GM21515 (cell line): Measurements from ENCODE around the gene MLPH.
A peak's percentile ranks its signal among the peaks of the same experiment; 100 is the strongest.

Experiments
- ATAC-seq: cut with Tn5 transposase; IDR thresholded peaks from one replicate; pipeline ENCODE4 v1.9.1; 2021; ENCODE audit not compliant: unreplicated experiment

MLPH gene

GRCh38 chr2:237565974-237566373 is 78.9 kb downstream of the MLPH start:
- ATAC-seq, result no peak

GRCh38 chr2:237566401-237567235 is 79.6 kb downstream of the MLPH start, which contains the start of gene PRLH:
TSS of gene PRLH (plus strand) at chr2:237566574. CDS start at chr2:237566574, 0 bp downstream.
- no peak for ATAC-seq

GRCh38 chr2:237567276-237568029 is 80.4 kb downstream of the MLPH start:
- no peak for ATAC-seq

GRCh38 chr2:237568121-237568660 is 81.1 kb downstream of the MLPH start:
- ATAC-seq, result no peak

DNA sequence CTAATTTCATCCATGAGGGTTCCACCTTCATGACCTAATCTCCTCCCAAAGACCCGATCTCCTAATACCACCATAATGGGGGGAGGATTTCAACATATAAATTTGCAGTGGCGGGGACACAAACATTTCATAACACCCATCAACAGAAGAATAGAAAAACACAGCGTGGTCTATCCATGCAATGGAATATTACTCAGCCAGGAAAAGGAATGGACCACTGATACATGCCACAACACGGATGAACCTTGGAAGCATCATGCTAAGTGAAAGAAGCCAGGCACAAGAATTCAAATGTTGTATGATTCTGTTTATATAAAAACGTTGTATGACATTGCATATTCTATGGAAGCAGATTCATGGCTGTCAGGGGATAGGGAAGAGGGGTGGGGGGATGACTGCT is 82.0 kb downstream of the MLPH start:
- ATAC-seq, result no peak

DNA sequence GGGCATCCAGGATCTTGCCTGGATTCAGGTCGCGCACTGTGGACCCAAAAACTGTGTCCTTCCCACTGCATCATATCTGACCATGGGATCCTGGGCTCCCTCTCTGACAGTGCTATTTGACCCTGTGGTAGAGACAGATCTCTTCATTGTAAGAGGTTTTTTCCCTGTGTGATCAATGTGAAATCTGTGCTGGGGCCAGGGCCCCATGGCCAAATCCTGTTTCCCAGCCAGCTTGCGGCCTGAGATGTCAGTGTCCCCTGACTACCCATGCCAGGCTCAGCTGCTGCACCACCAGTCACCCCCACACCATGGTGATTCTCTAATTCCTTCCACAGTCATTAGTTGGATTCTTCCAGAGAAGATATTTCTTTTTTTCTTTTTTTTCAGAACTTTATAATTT is 82.8 kb downstream of the MLPH start:
- ATAC-seq, result no peak

- ATAC-seq, result no peak
Measured at GRCh38 chr2:237570776-237571335, 83.8 kb downstream of the MLPH start.

- no peak for ATAC-seq
Measured at GRCh38 chr2:237571551-237571950, 84.5 kb downstream of the MLPH start.

- ATAC-seq, result peak; percentile 85
Measured at GRCh38 chr2:237572021-237572741, 85.1 kb downstream of the MLPH start.

GRCh38 chr2:237572742-237573101 is 85.7 kb downstream of the MLPH start:
- no peak for ATAC-seq

DNA sequence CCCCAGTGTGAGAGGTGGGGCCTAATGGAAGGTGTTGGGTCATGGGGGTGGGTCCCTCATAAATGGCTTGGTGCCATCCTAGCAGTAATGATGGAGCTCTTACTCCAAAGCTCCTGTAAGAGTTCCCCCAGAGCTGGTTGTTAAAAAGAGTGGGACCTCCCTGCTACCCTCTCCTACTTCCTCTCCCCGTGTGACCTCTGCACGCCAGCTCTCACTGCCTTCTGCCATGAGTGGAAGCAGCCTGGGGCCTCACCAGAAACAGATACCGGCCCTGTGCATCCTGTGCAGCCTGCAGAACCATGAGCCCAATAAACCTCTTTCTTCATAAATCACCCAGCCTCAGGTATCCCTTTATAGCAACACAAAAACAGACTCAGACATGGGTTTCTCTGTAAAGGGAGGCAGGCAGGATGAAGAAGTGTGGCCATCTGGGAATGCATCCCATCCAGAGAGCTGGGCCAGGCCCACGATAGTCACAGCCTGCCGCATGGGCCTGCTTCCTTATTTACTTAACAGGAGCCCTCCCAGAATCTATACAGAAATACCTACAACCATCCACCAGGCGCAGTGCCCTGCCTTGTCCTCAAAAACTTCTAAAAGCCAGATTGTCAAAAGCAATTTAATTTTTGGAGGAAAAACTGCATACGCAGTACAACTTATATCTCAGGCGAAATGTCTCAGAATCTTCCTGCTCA is 86.8 kb downstream of the MLPH start:
- no peak for ATAC-seq

- ATAC-seq, result no peak
Measured at GRCh38 chr2:237574467-237574866, 87.4 kb downstream of the MLPH start.

DNA sequence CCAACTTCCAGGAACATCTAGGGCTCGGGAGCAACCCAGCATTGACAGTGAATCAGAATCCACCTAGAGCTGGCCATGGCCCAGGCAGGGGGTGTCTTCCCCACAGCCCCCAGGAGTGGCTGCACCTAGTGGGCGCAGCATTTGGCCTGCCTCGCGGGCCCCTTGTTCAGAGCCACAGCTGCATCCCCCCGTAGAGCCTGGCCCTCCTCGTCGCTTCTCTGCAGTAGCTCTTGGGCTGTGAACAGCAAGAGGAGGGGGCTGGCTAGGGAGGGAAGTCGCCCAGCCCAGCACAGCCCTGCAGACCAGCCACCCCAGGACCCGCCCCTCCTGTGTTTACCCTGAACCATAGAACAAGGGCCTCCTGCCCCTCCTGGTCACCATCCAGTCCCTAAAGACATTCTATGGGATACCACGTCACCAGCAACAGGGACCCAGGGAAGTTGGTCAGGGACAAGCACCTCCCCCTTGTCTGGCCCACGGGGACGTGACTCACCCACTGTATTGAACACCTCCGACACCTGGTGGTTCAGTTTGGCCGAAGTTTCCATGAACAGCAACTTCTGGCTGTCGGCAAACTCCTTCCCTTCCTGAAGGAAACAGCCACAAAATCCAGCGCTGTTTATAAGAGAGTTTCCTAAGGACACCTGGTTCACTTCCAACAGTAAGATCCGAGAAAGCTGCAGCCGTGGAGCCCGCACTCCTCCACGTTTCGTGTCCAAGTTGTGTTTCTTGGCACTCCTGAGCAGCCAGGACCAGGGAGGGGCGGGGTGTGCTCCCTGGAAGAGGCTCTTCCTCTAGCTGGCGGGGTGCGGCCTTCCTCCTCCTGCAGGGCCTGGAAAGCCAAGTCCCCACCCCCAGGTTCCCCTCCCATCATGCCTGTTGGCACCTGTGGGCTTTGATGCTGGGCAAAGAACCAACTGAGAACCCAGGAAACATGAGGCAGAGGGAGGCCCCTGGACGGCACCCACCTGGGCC is 88.1 kb downstream of the MLPH start:
- ATAC-seq, result no peak

DNA sequence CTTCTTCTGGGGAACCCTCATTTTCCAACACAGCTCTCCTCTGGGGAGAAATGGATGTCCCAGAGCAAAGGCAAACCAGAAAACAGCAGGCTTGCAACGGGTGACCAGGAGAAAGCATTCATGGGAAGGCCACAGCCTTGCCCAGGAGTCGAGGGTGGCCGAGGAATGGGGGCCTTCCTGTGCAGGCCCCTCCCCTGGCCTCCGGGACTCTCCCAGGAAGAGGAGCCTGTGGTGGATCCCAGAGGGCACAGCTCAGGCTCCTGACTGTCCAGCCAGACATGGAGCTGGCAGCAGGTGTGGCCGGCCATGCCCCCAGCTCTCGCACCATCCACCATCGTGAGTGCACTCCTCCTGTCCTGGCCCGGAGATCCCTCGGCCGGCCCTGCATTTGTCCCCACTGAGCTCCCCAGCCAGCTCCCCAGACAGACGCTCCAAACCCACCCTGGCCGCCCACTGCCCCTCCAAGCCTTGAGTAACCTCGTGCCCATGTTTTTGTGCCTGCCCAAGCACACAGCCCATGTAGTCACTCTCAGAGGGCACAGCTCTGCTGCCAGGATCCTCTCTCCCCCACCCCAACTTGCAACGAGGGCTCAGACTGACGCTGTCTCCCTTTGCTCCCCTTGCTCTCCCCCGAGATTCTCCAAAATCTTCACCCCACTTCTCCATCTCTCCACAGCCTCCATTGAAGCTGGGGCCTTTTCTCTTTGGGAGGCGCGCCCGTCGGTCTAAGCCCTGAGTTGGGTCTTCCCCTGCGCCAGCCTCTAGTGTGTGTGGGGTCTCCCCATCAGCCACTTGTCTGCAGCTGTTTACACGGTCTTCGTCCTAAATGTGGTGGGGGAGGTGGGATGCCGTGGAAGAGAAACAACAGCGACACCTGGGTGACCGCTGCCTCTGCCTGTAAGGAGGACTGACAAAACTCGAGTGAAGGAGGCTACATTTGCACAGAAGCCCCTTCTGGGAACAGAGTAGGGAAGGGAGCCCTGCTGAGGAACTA is 89.1 kb downstream of the MLPH start:
- no peak for ATAC-seq

DNA sequence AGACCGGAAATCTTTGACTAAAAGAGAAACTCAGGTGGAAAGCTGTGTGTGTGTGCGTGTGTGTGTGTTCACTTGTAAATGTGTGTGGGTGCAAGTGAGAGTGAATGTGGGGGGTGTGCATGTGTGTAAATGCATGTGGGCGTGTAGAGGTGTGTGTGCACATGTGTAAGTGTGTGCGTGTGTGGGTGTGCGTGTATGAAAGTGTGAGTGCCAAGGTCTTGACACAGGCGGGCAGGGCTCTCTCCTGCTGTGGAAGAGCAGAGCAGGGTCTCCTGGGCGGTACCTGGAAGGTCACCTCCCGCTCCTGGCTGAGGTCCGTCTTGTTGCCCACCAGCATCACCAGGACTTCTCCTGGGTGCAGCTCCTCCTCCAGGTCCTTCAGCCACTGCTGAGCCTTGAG is 89.9 kb downstream of the MLPH start:
- no peak for ATAC-seq

DNA sequence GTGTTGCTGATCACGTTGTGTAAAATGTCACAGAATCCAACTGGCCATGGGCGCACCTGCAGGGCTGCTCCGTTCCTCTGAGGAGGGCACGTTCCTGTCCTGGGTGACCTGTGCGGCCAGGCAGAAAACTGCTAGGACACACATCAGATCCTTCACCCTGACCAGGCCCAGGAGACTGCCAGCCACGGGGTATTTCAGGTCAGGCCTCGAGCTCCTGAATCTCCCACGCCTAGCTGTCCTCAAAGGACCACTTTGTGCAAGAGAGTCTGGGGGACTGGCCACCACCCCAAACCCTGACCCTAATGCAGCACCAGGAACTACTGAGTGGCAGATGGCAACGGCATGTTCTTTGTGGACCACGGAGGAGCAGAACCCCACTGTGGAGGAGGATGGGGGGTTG is 90.4 kb downstream of the MLPH start:
- ATAC-seq, result no peak

DNA sequence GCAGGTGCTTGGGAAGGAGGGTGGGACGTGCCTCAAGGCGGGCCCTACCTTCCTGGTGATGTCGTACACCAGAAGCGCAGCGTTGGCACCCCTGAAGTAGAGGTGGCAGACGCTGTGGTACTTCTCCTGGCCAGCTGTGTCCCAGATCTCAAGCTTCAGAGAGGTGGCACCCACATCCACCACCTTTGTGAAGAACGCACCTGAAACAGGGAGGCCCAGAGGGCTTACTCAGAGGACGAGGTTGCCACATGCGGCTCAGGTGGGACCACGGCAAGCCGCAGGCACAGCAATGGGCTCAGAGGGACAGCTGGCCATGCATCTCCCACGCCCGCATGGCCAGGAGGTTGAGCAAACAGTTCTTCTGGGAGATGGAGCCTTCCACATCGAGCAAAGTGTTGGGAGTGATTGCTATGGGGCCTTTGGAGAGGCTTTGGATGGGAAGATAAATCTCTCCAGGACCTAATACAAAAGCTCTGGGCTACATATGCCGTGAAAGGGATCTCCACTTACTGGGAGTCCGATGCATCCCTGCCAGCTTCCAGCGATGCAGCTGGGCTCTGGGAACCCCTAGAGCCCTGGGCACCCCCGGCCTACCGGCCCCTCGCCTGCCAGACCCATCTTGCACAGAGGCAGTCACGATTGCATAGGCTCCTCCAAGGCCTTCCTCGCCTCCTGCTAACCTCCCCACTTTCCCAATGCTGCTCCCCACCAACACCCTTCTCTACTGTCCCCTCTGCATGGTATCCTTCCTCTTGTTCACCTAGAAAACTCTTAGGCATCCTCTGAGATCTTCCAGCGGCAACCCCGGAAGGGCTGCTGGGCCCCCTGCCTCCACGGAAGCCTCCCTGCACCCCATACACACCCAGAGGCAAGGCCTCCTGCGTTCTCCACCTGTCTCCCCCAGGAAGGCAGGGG is 91.2 kb downstream of the MLPH start:
- no peak for ATAC-seq
